HepG2 (cell line): ENCODE results near the gene RRP9. TPM values are rescaled to one million over a fixed set of nuclear protein-coding genes. Genes with fewer than 3 reads are reported as not detected.

Source experiments
- AGO1 ChIP-seq: fragments of 200-400 bp; formaldehyde crosslinking; IDR thresholded peaks from 2 replicates; pipeline ENCODE4 v1.6.1; 2017; ENCODE audit warnings: mild to moderate bottlenecking, low read depth, low read length, moderate library complexity; ENCODE audit not compliant: poor library complexity, severe bottlenecking
- ASH2L ChIP-seq: fragments of 300-600, 200-600 bp; sonication (generic); IDR thresholded peaks from 2 replicates; pipeline ENCODE4 v1.7.0; 2017; ENCODE audit warnings: low read depth, mild to moderate bottlenecking, moderate library complexity, mixed read lengths, low read length; ENCODE audit not compliant: insufficient read length
- CEBPZ ChIP-seq: IDR thresholded peaks from 2 replicates; pipeline ENCODE4 v1.6.1; 2012; ENCODE audit warnings: low read length, improper control_type of control experiment
- DBP ChIP-seq: sonication (generic); formaldehyde crosslinking; IDR thresholded peaks from 2 replicates; pipeline ENCODE4 v1.4.0; 2020; ENCODE audit warnings: missing genetic modification reagents; ENCODE audit errors: not compliant biosample characterization
- FIP1L1 ChIP-seq: fragments of 200-400 bp; formaldehyde crosslinking; IDR thresholded peaks from 2 replicates; pipeline ENCODE4 v1.6.1; 2018; ENCODE audit warnings: low read depth, mild to moderate bottlenecking, low read length, moderate library complexity, borderline replicate concordance; ENCODE audit not compliant: insufficient read depth
- MED1 ChIP-seq: sonication (generic); formaldehyde crosslinking; IDR thresholded peaks from 2 replicates; pipeline ENCODE4 v1.4.0; 2020; ENCODE audit warnings: missing genetic modification reagents
- ONECUT2 ChIP-seq: sonication (generic); formaldehyde crosslinking; IDR thresholded peaks from 2 replicates; pipeline ENCODE4 v1.4.0; 2020; ENCODE audit warnings: missing genetic modification reagents
- POLR2AphosphoS5 ChIP-seq: IDR thresholded peaks from 2 replicates; pipeline ENCODE4 v1.6.1; 2012; ENCODE audit warnings: low read depth, low read length
- SRSF1 ChIP-seq: fragments of 200-400 bp; formaldehyde crosslinking; optimal IDR thresholded peaks from 2 replicates; pipeline ENCODE3; 2017; ENCODE audit warnings: mild to moderate bottlenecking, low read depth, low read length, moderate library complexity
- TGIF2 ChIP-seq: IDR thresholded peaks from 2 replicates; pipeline ENCODE4 v1.6.1; 2016; ENCODE audit warnings: control low read depth, missing compliant biosample characterization
- XRCC5 ChIP-seq: fragments of 200-400 bp; formaldehyde crosslinking; optimal IDR thresholded peaks from 2 replicates; pipeline ENCODE3; 2017; ENCODE audit warnings: mild to moderate bottlenecking, low read length
- ZBTB25 ChIP-seq: IDR thresholded peaks from 2 replicates; pipeline ENCODE4 v1.6.1; 2018; ENCODE audit warnings: missing genetic modification reagents
- ZFY ChIP-seq: sonication (generic); formaldehyde crosslinking; IDR thresholded peaks from 2 replicates; pipeline ENCODE4 v1.4.0; 2020; ENCODE audit warnings: missing genetic modification reagents
- ZNF138 ChIP-seq: sonication (generic); formaldehyde crosslinking; IDR thresholded peaks from 2 replicates; pipeline ENCODE4 v1.5.0; 2020; ENCODE audit warnings: mild to moderate bottlenecking, low read depth, missing genetic modification reagents
- ZNF737 ChIP-seq: sonication (generic); formaldehyde crosslinking; IDR thresholded peaks from 2 replicates; pipeline ENCODE4 v1.5.0; 2020; ENCODE audit warnings: missing genetic modification reagents, mild to moderate bottlenecking, borderline replicate concordance
- ZNF841 ChIP-seq: sonication (generic); formaldehyde crosslinking; IDR thresholded peaks from 2 replicates; pipeline ENCODE4 v1.8.1; 2023; ENCODE audit warnings: missing genetic modification reagents, borderline replicate concordance
- ZNF850 ChIP-seq: sonication (generic); formaldehyde crosslinking; conservative IDR thresholded peaks from 2 replicates; pipeline ENCODE4 v1.9.0; 2021; ENCODE audit warnings: mild to moderate bottlenecking, missing genetic modification reagents
- ZSCAN31 ChIP-seq: sonication (generic); formaldehyde crosslinking; IDR thresholded peaks from 2 replicates; pipeline ENCODE4 v1.5.0; 2020; ENCODE audit warnings: low read depth, mild to moderate bottlenecking, missing genetic modification reagents
- polyA plus RNA-seq, 8 experiments: library from polyadenylated mRNA; depleted of rRNA in 3 of 8; stranded (reverse) in 7 of 8; unstranded in 1 of 8; fragments of >200 nt; fragmentation: Illumina TruSeq in 4 of 8; extraction: Trizol in 4 of 8; gene quantifications; 2 replicates each; pipeline versions ENCODE4 v1.2.1 to v1.2.3, GENCODE V29; 2011 to 2016; ENCODE audit warnings: low read depth in 4 of 8, missing spikeins in 1 of 8, mixed read lengths in 1 of 8; ENCODE audit not compliant: insufficient read depth in 1 of 8
- total RNA-seq, 5 experiments: library from RNA; depleted of rRNA; stranded (reverse); fragments of >200 nt; fragmentation: Illumina TruSeq; extraction: Trizol; gene quantifications; 2 replicates each; pipeline ENCODE4 v1.2.3, GENCODE V29; 2016; ENCODE audit warnings: low read depth in 1 of 5
- TF ChIP-seq, protein P1 (sequence below), 2 experiments: IDR thresholded peaks; 2 replicates each; pipeline ENCODE4 v1.6.1; 2011 to 2012; ENCODE audit warnings: low read length in 2 of 2, borderline replicate concordance in 1 of 2, low read depth in 1 of 2, mild to moderate bottlenecking in 1 of 2, moderate library complexity in 1 of 2

RRP9 gene
- total and polyA plus RNA-seq, 2 of the 13 experiments (the other 11 are each of a cell fraction or from before 2014, with no cell fraction given), result 14.8 to 44.0 TPM

DNA sequence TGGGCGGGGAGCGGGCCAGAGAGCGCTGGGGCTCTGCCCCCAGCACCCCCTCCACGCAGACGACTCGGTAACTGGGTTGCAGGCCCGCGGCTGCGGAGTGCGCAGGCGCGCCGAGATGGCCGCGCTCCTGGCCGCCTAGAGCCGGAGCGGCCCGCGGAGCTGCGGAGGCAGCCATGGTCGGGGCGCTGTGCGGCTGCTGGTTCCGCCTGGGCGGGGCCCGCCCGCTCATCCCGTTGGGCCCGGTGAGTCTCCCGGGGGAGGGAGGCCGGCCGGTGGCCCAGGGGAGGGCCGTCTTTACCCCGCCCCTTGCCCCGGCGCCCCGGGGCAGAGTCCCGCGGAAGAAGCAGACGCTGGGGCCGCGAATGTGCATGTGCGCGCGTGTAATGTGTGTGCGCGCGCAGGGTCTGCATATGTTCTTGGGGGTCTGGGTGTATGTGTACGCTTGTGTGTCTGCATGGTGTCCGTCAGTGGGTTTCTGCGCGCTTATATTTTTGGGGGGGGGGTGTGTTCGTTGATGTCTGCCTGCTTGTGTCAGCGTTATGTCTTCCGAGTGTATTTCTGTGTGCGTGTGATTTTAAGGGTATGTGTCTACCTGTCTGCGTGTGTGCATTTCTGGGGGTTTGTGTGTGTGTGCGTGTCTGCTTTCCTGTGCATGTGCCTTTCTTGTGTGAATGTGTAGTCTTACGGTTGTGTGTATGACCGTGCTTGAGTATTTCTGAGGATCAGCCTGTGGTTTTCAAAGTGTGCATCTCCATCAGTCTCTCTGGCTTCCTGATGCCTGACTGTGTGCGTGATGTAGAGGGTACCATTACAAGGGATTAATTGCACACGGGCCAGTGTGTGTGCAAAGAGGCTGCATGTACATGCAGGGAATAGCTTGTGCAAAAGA, 33.5 kb upstream of the RRP9 start, which contains the start of gene ABHD14A (continued):
- TF ChIP-seq ZBTB25 (CRISPR knock-in tag) (peak; percentile 81; the same call in 1 of the 2 replicates), ZNF737 (0 out of 2 replicates have a peak, but pooled peaks have one; percentile 47), FIP1L1 (no peak), ONECUT2 (CRISPR knock-in tag) (no peak), POLR2AphosphoS5 (peak; percentile 65), ZSCAN31 (0 out of 2 replicates have a peak, but pooled peaks have one; percentile 25), ZNF138 (CRISPR knock-in tag) (no peak), XRCC5 (peak; percentile 18), MED1 (CRISPR knock-in tag) (peak; percentile 64), ASH2L (peak; percentile 51), DBP (CRISPR knock-in tag) (no peak), AGO1 (peak; percentile 74), ZNF850 (no peak), TGIF2 (CRISPR knock-in tag) (no peak), ZFY (CRISPR knock-in tag) (peak; percentile 75), CEBPZ (no peak), SRSF1 (peak; percentile 67), ZNF841 (CRISPR knock-in tag) (no peak)
- TF ChIP-seq, protein P1, sequence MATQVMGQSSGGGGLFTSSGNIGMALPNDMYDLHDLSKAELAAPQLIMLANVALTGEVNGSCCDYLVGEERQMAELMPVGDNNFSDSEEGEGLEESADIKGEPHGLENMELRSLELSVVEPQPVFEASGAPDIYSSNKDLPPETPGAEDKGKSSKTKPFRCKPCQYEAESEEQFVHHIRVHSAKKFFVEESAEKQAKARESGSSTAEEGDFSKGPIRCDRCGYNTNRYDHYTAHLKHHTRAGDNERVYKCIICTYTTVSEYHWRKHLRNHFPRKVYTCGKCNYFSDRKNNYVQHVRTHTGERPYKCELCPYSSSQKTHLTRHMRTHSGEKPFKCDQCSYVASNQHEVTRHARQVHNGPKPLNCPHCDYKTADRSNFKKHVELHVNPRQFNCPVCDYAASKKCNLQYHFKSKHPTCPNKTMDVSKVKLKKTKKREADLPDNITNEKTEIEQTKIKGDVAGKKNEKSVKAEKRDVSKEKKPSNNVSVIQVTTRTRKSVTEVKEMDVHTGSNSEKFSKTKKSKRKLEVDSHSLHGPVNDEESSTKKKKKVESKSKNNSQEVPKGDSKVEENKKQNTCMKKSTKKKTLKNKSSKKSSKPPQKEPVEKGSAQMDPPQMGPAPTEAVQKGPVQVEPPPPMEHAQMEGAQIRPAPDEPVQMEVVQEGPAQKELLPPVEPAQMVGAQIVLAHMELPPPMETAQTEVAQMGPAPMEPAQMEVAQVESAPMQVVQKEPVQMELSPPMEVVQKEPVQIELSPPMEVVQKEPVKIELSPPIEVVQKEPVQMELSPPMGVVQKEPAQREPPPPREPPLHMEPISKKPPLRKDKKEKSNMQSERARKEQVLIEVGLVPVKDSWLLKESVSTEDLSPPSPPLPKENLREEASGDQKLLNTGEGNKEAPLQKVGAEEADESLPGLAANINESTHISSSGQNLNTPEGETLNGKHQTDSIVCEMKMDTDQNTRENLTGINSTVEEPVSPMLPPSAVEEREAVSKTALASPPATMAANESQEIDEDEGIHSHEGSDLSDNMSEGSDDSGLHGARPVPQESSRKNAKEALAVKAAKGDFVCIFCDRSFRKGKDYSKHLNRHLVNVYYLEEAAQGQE (IDR thresholded peaks at IDR 0.05; ENCODE audit: borderline replicate concordance in 1 of 2, low read depth in 1 of 2, low read length in 2 of 2), result peak in 1 of 2 experiments; percentile 25; a peak in 1 of 4 replicates
